HG03575 (cell line): ENCODE data around the gene CAPZB.
"Not testable (repeated sequence)": the region's sequence is repeated elsewhere in the genome, so short reads cannot be mapped to it uniquely, and the experiment has no call there.

Source experiments
- ATAC-seq: cut with Tn5 transposase; IDR thresholded peaks from one replicate; pipeline ENCODE4 v1.9.1; 2021; ENCODE audit not compliant: unreplicated experiment, insufficient number of reproducible peaks, low FRiP score; ENCODE audit errors: extremely low read depth

The CAPZB gene

GRCh38 chr1:19485362-19486187 is at the start of gene CAPZB:
Gene CAPZB (minus strand): TSS chr1:19485539. CDS start chr1:19485438, 101 bp downstream.
- ATAC-seq = no peak

- ATAC-seq = no peak
Observed at GRCh38 chr1:19534281-19534680, 48.9 kb upstream of the CAPZB start.

GRCh38 chr1:19533626-19534025 is 48.3 kb upstream of the CAPZB start:
- no peak for ATAC-seq

- no peak for ATAC-seq
Observed at GRCh38 chr1:19532519-19532918, 47.2 kb upstream of the CAPZB start.

GRCh38 chr1:19529664-19530063 is 44.3 kb upstream of the CAPZB start:
- ATAC-seq = no peak

GRCh38 chr1:19528438-19528837 is 43.1 kb upstream of the CAPZB start:
- ATAC-seq = no peak

GRCh38 chr1:19525607-19526545 is 40.5 kb upstream of the CAPZB start:
- no peak for ATAC-seq

- no peak for ATAC-seq
Observed at GRCh38 chr1:19524791-19525190, 39.5 kb upstream of the CAPZB start.

GRCh38 chr1:19522570-19522969 is 37.2 kb upstream of the CAPZB start:
- ATAC-seq = not testable (repeated sequence)

GRCh38 chr1:19521411-19521810 is 36.1 kb upstream of the CAPZB start:
- ATAC-seq = no peak

GRCh38 chr1:19517017-19517416 is 31.7 kb upstream of the CAPZB start:
- ATAC-seq = no peak

GRCh38 chr1:19515201-19515600 is 29.9 kb upstream of the CAPZB start:
- no peak for ATAC-seq

- no peak for ATAC-seq
Observed at GRCh38 chr1:19514391-19514831, 29.1 kb upstream of the CAPZB start.

- ATAC-seq = no peak
Observed at GRCh38 chr1:19512545-19512944, 27.2 kb upstream of the CAPZB start.

GRCh38 chr1:19511116-19511515 is 25.8 kb upstream of the CAPZB start:
- ATAC-seq = no peak

- not testable (repeated sequence) for ATAC-seq
Observed at GRCh38 chr1:19509647-19510046, 24.3 kb upstream of the CAPZB start.

- no peak for ATAC-seq
Observed at GRCh38 chr1:19507516-19507915, 22.2 kb upstream of the CAPZB start.

GRCh38 chr1:19505693-19506457 is 20.5 kb upstream of the CAPZB start:
- no peak for ATAC-seq
